Fibroblast of gingiva (primary cell): Measurements from ENCODE around the gene SP2.
A peak's percentile ranks its signal among the peaks of the same experiment; 100 is the strongest.

Experiments used
- DNase-seq: peaks from one replicate; pipeline ENCODE4 v3.0.0-alpha.2; 2011; ENCODE audit warnings: low read depth

The SP2 gene

DNA sequence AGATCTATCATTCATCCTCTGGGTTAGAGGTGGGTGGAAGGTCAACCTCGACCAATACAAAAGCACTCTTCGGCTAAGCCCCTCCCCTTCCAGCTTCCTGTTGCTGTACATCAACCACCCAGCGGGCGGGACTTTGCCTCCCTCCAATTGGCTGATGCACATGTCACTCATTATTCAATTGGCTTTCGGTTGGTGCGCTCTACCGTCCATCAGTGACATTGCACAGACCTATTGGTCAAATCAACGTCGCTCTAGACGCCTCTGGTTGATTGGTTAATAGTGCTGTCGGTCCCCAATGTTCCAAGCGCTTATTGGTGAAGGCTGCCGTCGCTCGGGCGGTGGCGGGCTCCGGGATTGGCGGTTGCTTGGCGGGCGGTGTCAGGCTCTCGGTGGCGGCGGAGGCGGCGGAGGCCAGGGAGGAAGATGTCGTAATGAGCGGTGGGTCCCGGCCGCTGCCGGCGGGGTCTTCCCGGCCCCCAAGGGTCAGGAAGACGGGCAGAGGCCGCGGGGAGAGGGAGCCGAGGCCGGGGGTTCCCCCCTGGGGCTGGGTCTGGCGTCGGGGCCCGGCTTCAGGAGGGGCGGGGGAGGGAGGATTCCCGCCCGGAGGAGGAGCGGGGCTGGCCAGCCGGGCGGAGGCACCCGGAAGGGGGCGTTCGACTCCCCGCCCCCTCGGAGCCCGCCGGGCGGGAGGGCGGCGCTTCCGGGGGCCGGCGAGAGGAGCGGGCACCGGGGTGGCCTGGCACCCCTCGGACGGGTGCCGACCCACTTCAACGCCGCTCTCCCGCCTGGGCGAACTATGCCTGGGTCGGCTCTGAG is at the start of gene SP2:
SP2 (plus strand) TSS at position 381 of the 816 bp plus-strand sequence; CDS start at position 432, 51 bp downstream.
- DNase-seq = peak; percentile 100

DNA sequence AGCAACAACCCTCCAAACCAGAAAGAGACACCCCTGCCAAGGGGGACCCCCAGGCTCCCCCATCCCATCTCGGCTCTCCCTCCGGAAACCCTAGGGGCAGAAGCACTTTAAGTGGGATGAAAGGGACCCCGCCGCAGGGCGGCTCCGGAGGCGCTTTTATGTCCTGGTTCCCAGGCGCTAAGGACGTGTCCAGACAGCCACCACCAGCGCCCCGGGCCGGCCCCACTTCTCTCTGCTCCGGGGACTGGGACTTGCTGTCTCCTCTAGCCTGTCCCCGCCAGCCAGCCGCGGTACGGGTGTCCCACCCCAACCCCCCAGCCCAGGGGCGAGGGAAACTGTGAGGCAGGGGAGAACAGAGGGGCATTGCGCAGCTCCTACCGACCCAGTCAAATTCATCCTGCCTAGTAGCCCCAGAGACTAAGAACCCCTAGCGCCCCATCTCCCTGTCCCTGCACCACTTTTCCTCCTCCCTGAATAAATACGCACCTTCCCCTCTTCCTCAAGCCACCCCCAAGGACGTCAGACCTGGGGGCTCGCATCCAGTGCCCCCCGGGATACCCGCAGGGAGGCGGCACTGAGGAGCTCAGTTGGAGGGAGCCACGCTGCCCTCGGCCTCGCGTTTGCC is 49.2 kb upstream of the SP2 start:
- DNase-seq = no peak

DNA sequence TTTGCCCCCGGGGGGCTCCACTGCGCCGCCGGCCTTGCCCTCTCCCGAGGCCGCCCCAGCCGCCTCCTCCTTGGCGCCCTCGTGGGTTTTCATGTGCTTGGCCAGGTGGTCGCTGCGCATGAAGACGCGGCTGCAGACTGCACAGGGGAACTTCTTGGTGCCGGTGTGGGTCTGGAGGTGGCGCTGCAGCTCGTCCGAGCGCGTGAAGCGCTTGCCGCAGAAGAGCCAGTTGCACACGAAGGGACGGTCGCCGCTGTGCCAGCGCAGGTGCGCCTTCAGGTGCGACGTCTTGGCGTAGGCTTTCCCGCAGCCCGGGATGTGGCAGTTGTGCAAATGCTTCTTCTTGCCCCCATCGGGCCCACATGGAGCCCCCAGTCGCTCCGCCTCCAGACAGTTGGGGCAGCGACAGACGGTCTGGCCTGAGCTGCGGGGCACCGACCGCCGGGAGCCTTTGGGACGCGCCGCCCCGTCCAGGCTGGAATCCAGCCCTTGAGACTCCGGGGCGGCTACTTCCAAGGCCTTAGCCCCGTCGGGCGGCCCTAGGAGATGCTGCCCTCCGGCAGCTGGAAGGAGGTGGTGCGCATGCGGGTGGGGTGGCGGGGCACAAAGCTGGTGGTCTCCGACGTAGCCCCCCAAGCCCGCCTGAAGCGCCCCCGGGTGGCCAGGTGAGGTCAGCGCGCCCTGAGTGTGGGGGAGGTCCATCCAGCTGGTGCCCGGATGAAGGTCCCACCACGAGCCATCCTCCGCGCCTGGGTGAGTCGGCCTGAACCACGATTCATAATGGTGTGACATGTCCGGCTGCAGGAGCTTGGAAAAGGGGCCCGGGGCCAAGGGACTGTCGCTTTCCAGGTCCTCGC is 48.5 kb upstream of the SP2 start:
- no peak for DNase-seq

DNA sequence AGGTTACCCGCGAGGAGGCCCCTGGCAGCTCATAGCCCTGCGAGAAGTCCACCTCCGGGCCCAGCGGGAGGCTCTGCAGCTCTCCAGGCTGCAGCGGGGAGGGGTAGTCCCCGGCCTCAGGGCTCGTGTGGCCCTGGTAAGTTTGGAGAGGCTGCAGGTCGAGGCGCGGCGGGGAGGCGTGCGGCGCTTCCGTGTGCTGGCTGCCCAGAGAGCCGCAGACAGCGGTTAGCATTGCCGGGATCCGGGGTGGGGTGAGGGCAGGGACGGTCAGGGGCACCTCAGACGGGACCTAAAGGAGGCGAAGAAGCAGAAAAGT is 47.9 kb upstream of the SP2 start:
- DNase-seq = no peak

DNA sequence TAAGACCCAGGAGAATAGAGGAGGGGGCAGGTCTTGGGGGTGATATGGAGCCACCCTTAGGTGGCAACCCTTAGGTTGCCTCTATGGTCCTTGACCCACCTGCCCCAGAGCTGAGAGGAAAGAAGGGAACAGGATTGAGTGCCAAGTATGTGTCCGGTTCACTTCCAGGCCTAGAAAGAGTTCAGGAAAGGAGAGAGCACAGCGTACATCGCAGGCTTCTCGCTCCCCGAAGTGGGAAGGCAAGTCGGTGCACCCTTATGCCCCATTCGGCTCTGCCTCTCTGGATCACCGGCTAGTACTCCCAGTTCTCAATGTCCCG is 45.7 kb upstream of the SP2 start:
- DNase-seq = no peak

DNA sequence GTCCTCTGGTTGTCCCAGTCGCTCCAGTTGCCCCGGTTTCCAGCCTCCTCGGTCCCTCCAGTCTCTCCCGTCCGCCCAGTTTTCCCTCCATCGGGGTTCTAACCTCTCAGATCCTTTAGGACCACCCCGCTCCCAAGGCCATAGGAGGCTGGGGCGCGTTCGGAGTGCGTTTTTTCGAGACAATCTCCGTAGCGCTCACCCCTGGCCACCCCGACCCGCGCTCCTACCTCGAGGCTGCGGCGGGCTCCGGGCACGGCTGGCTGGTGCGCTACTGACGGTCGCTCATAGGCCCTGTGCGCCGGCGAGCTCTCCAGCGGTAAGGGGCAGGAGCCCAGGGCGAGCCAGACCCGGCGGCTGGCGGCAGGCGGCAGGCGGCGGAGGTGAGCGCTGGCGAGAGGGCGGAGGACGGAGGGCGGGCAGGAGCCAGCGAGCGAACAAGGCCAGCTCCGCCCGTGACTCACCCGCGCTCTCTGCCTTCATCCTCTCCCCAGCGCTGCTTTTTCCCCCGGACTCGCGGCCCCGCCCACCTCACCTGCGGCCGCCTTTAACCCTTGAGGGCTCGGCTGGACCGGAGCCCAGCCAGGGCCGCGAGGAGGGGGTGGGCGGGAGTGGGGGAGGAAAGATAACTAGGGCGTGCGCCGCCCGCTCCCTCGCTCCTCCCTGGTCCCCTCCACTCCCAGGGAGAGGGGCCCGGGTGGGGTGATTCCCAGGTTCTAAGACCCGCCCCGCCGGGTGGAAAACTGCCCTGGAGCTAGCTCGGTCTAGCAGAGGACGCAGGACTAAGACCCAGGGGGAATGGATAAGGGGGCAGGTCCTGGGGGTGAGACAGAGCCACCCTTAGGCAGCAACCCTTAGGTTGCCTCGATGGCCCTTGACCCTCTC is 45.1 kb upstream of the SP2 start, which contains the start of gene SP6:
SP6 (minus strand) TSS at position 472 of the 882 bp plus-strand sequence. CDS start 2,734 bp downstream, outside the sequence.
- DNase-seq = peak; percentile 16

DNA sequence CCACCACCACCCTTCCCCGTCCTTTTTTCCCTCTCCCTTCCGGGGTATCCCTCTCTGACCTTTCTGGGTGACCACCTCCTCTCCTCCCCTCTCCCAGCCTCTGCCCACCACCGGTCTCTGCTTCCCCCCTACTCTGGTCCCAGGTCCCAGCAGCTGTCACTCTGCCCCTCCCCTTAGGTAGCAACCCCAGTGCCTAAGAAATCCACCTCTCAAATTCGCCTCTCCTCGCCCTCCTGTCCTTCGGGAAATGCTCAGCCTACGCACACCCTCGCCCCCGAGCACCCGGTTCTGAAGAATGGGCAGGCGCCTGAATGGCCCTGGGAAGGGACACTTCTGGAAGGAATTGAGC is 44.3 kb upstream of the SP2 start:
- DNase-seq = no peak

DNA sequence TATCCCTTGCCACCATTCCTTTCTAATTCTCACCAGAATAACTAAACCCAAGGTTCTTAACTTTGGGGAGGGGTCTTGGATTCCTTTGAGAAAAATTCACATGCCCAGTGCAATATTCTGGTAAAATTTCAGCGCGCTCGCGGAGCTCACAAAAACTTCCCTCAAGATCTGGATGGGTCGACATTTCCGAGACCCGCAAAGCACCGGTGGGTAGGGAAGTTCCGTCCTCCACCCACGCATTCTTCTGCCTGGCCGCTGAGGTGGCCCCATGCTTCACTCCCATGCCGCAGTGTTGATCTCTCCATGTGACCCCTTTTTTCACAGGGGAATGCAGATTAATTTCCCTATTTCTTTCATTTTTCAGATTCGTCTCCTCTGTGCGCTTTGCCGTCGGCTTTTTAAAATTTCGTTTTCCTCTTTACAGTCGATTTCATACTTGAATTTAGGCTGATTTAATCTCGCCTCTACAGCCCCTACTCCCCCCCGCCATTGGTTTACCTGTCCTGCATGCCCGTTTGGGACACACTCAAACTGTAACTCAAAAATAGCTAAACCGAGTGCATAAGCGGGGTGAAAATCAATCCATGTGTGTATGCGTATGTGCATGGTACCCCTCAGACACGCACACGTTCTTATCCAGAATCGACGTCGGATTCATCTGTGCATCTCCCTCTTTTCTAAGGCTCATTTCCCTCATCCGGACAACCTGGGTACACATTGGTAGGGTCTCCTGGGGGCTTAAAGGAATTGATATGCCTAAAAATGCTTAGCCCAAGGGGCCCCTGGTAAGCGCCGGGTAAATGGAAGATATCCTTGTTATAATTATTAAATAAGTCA is 43.7 kb upstream of the SP2 start:
- no peak for DNase-seq

DNA sequence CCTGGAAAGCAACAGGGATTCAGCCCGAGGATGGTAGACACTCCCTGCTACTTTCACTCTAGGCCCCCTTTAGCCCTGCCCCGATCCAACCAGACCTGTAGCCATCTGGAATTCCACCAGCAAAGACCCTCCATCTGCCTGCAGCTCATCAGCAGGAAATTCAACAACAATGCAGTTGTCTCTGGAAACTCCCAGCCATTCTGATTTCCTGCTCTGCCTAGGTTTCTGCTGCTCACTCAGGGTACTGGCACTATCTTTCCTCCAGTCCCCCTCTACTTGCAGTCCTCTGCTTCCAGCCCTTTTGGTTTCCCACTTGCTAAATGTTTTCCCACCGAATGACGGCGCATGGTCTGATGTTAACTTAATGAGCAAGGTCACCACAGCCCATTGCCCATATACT is 42.4 kb upstream of the SP2 start:
- DNase-seq = no peak

DNA sequence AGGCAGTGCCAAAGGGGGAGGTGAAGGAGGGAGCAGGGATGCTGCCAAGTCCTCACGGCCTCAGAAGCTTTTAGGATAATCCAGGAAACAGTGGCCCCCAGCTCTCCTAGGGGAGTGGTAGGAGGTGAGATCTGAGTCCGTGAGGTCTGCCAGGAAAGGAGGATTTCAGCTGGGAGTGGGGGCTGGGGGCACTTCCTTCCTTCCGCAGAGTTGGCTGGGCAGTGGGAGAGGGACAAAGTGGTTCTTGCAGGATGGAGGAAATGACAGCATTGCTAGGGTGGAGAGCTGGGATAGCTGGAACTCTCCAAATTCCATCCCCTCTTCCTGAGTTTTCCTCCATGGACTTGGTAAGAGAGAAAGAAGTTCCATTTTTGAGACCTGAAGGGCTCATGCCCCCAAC is 40.3 kb upstream of the SP2 start:
- DNase-seq = no peak

DNA sequence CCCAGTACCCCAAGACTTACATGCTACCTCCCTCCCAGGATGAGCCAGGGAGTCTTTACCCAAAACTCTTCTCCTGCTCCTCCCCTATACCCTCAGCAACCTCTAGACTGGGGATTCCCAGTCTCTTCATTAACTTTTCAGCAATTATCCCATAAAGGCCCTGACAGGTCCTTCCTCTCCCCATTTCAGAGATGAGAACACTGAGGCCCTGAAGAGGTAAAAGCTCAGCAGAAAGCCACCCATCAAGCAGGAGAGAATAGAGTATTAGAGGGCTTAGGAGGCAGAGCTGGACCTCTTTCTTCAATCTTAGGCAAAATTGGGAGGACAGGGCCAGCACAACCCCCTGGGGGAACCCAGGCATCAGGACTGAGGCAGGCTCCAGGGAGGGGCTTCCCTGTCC is 39.2 kb upstream of the SP2 start:
- DNase-seq = no peak

DNA sequence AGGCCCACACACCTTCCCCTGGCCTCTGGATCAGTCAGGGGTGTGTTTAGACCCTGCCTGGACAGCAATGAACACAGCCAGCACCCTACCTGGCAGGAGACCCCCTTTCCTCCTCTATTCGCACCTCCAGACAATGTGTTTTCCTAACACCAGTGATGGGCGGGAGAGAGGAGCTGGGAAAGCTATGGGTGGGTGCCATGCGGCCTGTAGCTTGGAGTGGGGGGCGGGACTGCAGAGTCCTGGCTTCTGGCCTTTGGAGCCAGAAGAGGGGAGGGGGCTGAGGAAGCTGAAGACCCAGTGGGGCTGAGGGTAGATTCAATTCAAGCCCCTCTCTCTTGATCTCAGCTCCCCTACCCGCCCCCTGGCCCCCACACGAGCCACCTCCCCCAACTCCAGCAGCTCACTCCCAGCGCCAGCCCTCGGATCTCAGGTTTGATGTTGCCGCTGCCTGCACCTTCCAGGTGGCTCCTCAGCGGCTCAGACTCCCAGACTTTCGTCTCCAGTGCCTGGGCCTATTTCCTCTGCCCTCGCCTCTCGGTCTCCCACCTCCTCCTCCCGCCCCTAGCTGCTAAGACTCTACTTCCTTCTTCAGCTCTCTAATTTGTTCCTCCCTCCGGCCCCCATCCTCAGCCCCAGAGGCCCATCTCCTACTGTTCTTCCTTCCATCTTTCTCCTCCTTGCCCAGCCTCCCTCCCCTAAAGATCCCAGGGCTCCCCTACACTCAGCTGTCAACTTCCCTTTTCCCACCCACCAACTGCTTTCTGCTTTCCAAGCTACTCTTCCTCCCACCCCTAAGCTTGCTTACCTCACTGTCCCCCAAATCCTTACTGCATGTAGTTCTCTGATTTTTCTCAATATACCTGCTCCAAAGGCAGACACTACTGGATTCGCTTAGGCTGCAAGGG is 38.2 kb upstream of the SP2 start:
- DNase-seq = no peak

DNA sequence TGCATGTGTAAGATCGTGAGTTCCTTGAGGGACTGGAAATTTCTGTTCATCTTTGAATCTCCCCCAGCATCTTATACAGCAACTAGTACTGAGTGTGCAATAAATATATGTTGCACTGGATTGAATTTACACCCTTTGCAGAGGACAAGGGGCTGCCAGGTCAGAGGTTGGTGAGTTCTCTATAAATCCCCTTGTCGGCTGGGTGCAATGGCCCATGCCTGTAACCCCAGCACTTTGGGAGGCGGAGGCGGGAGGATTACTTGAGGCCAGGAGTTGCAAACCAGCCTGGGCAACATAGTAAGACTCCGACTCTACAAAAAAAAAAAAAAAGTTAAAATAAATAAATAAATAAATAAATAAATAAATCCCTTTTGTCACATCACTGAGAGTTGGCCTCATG is 35.6 kb upstream of the SP2 start:
- DNase-seq = no peak

DNA sequence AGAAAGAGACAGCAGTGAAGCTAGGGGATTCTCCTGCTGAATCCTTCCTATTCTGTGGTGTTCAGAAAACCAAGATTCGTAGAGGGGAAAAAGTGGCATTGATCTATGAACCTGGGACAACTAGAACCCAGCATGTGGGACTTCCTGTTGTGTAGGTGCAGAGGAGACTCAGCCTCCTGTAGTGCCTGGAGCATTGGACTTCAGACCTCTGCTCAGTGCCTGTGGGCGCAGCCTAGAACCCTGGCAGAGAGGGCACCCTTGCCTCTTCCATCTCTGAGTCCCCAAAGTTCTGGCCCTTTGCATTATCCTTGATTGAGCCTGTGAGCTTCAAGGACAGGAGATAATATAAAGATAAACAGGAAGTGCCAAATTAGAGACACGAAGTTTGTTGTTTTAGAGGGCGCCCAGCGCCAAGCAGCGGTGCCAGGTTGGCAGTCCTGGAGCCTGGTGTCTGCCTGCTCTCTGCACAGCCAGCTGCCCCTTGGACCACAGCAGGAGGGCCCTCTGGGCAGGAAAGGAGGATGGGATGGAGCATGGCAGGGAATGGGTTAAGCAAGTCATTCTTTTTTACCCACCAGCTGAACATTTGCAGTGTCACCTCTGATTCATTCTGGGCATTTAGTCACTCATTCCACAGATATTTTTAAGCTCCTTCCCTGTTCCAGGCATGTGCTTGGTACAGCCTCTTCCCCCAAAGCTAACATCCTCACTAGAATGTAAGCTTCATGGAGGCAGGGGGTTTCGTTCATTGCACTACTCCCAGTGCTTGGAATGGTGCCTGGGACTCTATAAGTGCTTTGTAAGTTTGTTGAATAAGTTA is 33.2 kb upstream of the SP2 start:
- DNase-seq = peak; percentile 69

DNA sequence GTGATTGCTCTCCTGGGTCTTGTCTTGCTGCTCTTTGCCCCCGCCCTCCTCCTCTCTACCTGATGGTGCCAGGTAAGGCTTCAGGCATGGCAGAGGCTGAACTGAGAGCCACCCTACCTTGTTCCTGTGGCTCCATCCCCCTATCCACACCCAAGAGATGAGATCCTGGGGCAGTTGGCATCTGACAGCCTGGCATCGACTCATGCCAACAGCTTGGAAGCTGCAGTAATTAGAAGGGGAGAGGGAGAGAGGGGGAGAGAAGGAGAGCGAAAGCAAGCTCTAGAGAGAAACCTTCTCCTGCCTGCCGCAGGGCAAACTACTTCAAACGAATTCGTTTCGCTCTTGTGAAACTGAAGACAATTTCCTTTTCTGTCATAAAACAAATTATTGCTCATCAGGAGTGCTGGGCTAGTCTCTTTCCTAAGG is 31.2 kb upstream of the SP2 start:
- no peak for DNase-seq

DNA sequence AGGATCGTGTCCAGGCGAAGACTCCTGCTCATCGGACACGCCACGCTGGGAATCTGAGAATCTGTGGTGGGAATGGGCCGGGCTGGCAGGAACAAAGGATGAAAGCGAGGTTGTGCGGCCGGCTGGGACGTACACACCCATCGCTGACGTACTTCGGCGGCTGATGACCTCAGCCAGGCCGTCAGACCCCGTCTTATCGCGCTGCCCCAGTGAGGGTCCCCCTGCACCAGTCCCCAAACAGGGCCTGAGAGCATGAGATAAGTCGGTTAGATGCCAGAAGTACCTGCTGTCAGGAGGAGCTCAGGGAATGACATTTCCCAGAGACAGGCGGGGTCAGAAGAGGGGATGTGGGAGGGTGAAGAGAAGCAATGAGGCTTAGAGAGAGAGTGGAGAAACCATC is 29.1 kb upstream of the SP2 start:
- DNase-seq = no peak

DNA sequence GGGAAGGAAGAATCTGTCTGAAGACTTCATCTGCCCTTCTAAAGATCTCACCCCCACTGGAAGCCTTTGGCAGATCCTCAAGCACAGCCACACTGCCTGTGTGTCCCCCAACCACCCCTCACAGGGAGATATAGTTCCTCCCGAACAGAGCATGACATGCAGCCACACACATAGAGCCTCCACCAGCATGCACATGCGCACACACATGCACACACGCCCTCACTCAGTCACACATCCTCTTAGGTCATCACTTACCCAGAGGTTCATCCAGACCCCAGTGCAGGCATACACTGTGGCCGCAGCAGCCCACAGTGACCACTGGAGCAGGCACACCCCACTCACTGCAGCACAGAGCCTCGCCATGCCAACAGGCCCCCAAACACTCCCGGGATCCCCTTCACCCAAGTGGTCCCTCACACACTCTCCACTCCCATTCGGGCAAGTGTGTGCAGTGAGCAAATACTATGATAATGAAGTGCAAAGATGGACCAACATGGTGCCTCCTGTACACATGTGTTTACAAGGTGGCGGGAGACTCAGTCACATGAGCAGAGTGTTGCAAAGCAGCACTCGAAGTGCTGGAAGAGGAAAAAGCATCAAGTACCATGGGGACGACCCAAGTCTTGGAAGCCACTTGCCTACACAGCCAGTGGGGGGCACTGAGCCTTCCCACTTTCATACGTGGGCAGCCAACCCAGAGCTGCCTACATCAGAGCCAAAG is 28.1 kb upstream of the SP2 start:
- DNase-seq = no peak

DNA sequence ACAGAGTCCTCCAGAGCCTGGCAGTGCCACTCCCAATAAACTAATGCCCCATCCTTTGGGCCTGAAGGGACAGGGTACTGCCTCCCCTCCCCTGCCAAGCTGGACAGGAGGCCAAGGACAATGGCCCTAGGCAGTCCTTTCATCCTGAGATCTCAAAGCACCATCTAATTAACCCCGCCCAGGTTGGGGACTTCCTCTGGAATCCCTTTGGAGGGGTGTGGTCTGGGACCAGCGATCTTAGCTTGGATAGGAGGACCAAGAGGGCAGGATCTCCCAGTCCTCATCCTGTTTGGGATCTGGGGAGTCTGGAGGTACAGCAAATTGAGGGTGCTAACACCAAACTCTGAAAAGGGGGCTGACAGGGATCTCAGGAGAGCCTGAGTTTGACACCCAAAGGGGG is 26.9 kb upstream of the SP2 start:
- DNase-seq = no peak

DNA sequence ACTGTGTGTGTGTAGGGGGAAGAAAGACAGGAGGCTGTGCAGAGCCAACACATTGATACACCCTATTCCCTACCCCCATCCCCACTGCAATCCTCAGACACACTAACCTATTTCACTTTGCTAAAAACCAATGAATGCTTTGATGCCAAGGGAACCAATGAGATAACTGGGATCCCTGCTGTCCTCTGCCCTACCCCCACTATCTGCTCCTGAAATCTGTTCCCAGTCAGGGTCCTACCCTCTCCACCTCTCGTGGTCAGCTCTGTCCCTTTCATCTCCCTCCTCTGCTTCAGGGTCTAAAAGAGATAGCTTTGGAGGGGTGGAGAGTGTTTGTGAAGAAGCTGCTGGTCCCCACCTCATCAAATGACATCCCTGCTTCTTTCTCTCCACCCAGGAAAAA is 26.0 kb upstream of the SP2 start:
- DNase-seq = no peak
